Activated CD4-positive, alpha-beta memory T cell treated with anti-CD3 and anti-CD28 coated beads, Interleukin-2, amount 10 ng/mL, durations not matched to agents 7 days and 5 days (primary cell): Measurements from ENCODE around the gene KLHL6. TPM values are rescaled to one million over a fixed set of nuclear protein-coding genes. Genes with fewer than 3 reads are reported as not detected.
"Not testable (repeated sequence)": the region's sequence is repeated elsewhere in the genome, so short reads cannot be mapped to it uniquely, and the experiment has no call there.

Experiments used
- CTCF ChIA-PET: fragments of 350-600 bp; sonication (Branson Sonifier 250); formaldehyde crosslinking; loops from one replicate; lab custom pipeline; 2021; ENCODE audit warnings: antibody characterized with exemption, inconsistent platforms; lab: Charles Lee
- POLR2A ChIA-PET: fragments of 350-600 bp; sonication (Branson Sonifier 250); formaldehyde crosslinking; loops from one replicate; lab custom pipeline; 2021; ENCODE audit warnings: antibody characterized with exemption; lab: Charles Lee
- DNase-seq: peaks from one replicate; pipeline ENCODE4 v3.0.0-alpha.2; 2020
- H3K27ac Mint-ChIP-seq: one replicate; pipeline ENCODE4 v1.8.0; 2021; ENCODE audit warnings: mild to moderate bottlenecking, mixed read lengths
- H3K27me3 Mint-ChIP-seq: one replicate; pipeline ENCODE4 v1.8.0; 2021; ENCODE audit warnings: mixed read lengths
- H3K36me3 Mint-ChIP-seq: one replicate; pipeline ENCODE4 v1.8.0; 2021; ENCODE audit warnings: low read depth, mixed read lengths
- H3K4me1 Mint-ChIP-seq: one replicate; pipeline ENCODE4 v1.8.0; 2021; ENCODE audit warnings: mixed read lengths
- H3K4me3 Mint-ChIP-seq: one replicate; pipeline ENCODE4 v1.8.0; 2021; ENCODE audit warnings: mild to moderate bottlenecking, mixed read lengths
- H3K9me3 Mint-ChIP-seq: one replicate; pipeline ENCODE4 v1.8.0; 2021; ENCODE audit warnings: mixed read lengths
- total RNA-seq, 2 experiments: library from RNA; stranded (reverse); gene quantifications; one replicate each; pipeline ENCODE4 v1.2.3, GENCODE V29; 2021

KLHL6 gene
- total RNA-seq, 2 experiments from 2014 or later, result 47.1 to 48.6 TPM

DNA sequence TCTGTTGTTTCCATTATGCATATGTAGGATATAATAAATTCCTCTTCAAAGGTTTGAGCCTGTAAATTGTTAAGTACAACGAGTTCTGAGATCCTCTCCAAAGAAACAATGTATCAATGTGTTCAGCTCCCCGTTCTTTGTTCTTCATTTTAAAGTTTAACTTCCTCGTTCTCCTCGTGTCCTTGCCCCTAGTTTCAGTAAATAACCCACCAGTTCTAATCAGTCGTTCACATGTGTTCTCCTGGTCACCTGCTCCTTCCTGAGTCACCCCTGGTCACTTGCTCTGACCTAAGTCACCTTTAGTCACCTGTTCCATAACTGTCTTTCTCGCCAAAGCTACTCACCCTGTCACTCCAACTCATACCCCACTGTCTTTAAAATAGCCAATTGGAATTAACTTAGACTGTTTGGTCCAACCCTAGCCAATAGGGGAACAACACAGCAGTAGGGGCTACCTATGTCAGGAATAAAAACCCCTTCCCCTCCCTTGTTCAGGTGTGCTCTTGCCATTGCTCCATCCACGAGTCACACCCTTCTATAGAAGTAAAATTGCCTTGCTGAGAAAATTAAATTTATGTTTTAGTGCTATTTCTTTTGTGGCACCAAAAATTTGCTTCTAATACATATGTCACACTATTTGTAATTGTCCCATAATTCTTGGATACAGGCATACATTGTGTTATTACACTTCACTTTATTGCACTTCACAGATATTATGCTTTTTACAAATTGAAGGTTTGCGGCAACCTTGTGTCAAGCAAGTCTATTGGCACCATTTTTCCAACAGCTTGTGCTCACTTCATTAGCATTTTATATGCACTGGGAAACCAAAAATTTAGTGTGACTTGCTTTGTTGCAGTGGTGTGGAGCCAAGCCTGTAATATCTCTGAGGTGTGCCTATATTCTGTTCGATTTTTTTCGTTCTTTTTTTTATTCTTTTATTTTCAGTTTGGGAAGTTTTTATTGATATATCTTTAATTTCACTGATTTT lies 111.8 kb downstream of the KLHL6 start:
- Mint-ChIP-seq H3K36me3 (peaks cover 26% of the 10 kb centered on the region), H3K4me1 (peaks cover 26% of the 10 kb centered on the region), H3K4me3 (no peak overlapping the region), H3K27ac (no peak overlapping the region), H3K9me3 (peaks cover 18% of the 10 kb centered on the region), H3K27me3 (peaks cover 9% of the 10 kb centered on the region)
- DNase-seq, result no peak
- POLR2A ChIA-PET, result no interaction called here
- CTCF ChIA-PET, result no interaction called here

DNA sequence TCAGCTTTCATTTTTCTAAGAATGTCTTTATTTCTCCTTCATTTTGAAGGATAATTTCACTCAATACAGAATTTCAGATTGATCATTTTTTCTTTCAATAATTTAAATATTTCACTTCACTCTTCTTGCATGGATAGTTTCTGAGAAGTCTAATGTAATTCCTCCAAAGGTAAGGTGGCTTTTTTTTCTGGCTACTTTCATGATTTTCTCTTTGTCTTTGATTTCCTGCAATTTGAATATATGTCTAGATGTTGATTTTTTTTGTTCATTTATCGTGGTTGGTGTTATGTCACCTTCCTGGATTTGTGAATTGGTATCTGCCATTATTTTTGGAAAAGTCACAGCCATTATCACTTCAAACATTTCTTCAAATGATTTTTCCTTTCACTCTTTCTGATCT lies 112.5 kb downstream of the KLHL6 start:
- H3K9me3 Mint-ChIP-seq, result peaks cover 18% of the 10 kb centered on the region
- peaks cover 9% of the 10 kb centered on the region for H3K27me3 Mint-ChIP-seq
- ChIA-PET CTCF (no interaction called here), POLR2A (no interaction called here)
- H3K4me3 Mint-ChIP-seq, result no peak overlapping the region
- H3K4me1 Mint-ChIP-seq, result peaks cover 28% of the 10 kb centered on the region
- DNase-seq, result no peak
- H3K27ac Mint-ChIP-seq, result no peak overlapping the region
- H3K36me3 Mint-ChIP-seq, result peaks cover 26% of the 10 kb centered on the region

DNA sequence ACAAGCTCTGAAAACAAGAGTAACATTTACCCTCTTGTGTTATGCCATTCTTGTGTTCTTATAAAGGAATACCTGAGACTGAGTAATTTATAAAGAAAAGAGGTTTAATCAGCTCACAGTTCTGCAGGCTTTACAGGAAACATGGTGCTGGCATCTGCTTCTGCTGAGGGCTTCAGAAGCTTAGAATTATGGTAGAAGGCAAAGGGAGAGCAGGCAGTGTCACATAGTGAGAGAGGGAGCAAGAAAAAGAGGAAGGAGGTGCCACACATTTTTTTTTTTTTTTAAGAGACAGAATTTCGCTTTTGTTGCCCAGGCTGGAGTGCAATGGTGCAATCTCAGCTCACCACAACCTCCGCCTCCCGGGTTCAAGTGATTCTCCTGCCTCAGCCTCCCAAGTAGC lies 115.0 kb downstream of the KLHL6 start:
- H3K27ac Mint-ChIP-seq, H3K4me3 Mint-ChIP-seq, DNase-seq, H3K27me3 Mint-ChIP-seq: not testable (repeated sequence)
- CTCF ChIA-PET, result interaction anchor here (0.5 to 1.7 kb wide), 3 partner anchors 9 to 31 kb away, joined by 3 to 7 read pairs (median 4); no protein-coding TSS in a partner anchor
- Mint-ChIP-seq H3K9me3 (peaks cover 18% of the 10 kb centered on the region), H3K4me1 (peaks cover 49% of the 10 kb centered on the region), H3K36me3 (peaks cover 26% of the 10 kb centered on the region)
- POLR2A ChIA-PET, result interaction anchor here (1.2 to 3.8 kb wide), 4 partner anchors 7 to 189 kb away, joined by 3 to 36 read pairs (median 5); partner anchors contain the start of gene MCF2L2

DNA sequence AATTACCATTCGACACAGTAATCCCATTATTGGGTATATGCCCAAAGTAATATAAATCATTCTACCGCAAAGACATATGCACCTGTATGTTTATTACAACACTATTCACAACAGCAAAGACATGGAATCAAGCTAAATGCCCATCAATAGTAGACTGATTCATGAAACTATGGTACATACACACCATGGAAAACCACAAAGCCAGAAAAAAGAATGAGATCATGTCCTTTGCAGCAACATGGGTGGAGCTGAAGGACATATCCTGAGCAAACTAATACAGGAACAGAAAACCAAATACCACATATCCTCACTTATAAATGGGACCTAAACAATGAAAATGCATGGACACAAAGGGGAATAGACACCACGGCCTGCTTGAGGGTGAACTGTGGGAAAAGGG lies 116.0 kb downstream of the KLHL6 start:
- H3K36me3 Mint-ChIP-seq, result peaks cover 23% of the 10 kb centered on the region
- ChIA-PET POLR2A (interaction anchor here (1.2 to 3.8 kb wide), 4 partner anchors 8 to 190 kb away, joined by 3 to 36 read pairs (median 5); partner anchors contain the start of gene MCF2L2), CTCF (interaction anchor here (0.7 to 2.7 kb wide), 6 partner anchors 8 to 254 kb away, joined by 3 to 11 read pairs (median 4); partner anchors contain the start of gene MCF2L2)

DNA sequence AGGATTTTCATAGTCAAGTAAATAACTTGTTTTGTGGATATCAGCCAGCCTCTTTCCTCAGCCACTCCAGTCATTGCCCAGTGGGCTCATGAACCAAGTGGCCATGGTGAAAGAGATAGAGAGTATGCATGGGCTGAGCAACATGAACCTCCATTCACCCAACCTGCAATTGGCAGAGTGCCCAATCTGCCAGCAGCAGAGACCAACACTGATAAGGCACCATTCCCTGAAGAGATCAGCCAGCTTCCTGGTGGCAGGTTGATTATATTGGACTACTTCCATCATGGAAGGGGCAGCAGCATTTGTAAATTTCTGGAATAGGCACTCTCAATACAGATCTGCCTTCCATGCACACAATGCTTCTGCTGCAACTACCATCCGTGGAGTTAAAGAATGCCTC lies 116.8 kb downstream of the KLHL6 start:
- Mint-ChIP-seq H3K27me3 (peaks cover 8% of the 10 kb centered on the region), H3K4me1 (peaks cover 64% of the 10 kb centered on the region), H3K27ac (peak overlapping the region; percentile 64), H3K36me3 (peaks cover 17% of the 10 kb centered on the region), H3K9me3 (peaks cover 16% of the 10 kb centered on the region), H3K4me3 (no peak overlapping the region)
- no peak for DNase-seq
- ChIA-PET POLR2A (interaction anchor here (3.8 kb wide), 1 partner anchor 11 kb away, joined by 36 read pairs; the partner anchor contains the start of gene MCF2L2), CTCF (interaction anchor here (2.7 kb wide), 1 partner anchor 11 kb away, joined by 11 read pairs; the partner anchor contains the start of gene MCF2L2)

More for the DNA sequence above, 116.0 kb downstream of the KLHL6 start:
- H3K27me3 Mint-ChIP-seq, result peaks cover 9% of the 10 kb centered on the region
- H3K4me1 Mint-ChIP-seq, result peaks cover 59% of the 10 kb centered on the region
- peaks cover 18% of the 10 kb centered on the region for H3K9me3 Mint-ChIP-seq
- no peak overlapping the region for H3K27ac Mint-ChIP-seq
- no peak overlapping the region for H3K4me3 Mint-ChIP-seq
- no peak for DNase-seq

DNA sequence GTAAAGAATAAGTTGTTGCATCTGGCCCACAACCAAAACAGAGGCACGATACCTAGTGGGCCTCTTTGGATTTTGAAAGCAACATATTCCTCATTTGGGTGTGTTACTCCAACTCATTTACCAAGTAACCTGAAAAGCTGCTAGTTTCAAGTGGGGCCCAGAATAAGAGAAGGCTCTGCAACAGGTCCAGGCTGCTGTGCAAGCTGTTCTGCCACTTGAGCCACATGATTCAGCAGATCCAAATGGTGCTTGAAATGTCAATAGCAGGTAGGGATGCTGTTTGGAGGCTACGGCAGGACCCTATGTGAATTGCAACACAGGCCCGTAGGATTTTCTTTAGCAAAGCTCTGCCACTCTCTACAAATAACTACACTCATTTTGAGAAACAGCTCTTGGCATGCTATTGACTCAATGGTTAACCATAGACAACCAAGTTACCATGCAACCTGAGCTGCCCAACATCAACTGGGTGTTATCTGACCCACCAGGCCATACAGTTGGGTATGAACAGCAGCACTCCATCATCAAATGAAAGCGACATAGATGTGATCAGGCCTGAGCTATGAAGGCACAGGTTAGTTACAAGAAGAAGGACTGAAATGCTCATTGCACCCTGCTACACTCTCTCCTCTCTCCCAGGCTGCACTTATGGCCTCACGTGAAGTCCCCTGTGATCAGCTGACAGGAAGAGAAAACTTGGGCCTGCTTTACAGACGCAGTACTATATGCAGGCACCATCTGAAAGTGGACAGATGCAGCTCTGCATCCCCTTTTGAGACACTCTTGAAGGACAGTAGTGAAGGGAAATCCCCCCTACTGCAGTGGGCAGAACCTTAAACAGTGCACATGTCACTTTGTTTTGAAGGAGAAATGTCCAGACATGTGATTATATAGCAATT lies 117.6 kb downstream of the KLHL6 start:
- H3K27ac Mint-ChIP-seq, result peak overlapping the region; percentile 64
- CTCF ChIA-PET, result interaction anchor here (0.6 to 2.7 kb wide), 3 partner anchors 10 to 28 kb away, joined by 3 to 11 read pairs (median 6); partner anchors contain the start of gene MCF2L2

More for the DNA sequence above, 117.6 kb downstream of the KLHL6 start:
- DNase-seq, result no peak
- Mint-ChIP-seq H3K9me3 (peaks cover 8% of the 10 kb centered on the region), H3K27me3 (no peaks in the 10 kb centered on the region), H3K36me3 (peaks cover 9% of the 10 kb centered on the region), H3K4me1 (peaks cover 71% of the 10 kb centered on the region), H3K4me3 (no peak overlapping the region)
- POLR2A ChIA-PET, result interaction anchor here (0.6 to 3.8 kb wide), 4 partner anchors 8 to 259 kb away, joined by 3 to 36 read pairs (median 4); partner anchors contain the start of gene MCF2L2

Other genes starting within 250 kb of the KLHL6 start
- 1 to 10 TPM; 6.6 to 7.0 TPM for gene MCF2L2, start 127.1 kb downstream of the KLHL6 start, total RNA-seq
- gene KLHL24, start 79.9 kb upstream of the KLHL6 start, total RNA-seq, result 10 to 100 TPM; 28.9 to 31.2 TPM
- 10 to 100 TPM; 51.7 to 56.5 TPM for gene YEATS2, start 142.1 kb upstream of the KLHL6 start, total RNA-seq